Body of pancreas (tissue), 4 donors: Measurements from ENCODE around the gene APLF. TPM values are rescaled to one million over a fixed set of nuclear protein-coding genes. Genes with fewer than 3 reads are reported as not detected.

Experiments used
- ATAC-seq: fragments of 150-250 bp; one replicate; pipeline ENCODE4 v1.9.1; 2016
- DNase-seq, 4 donors: peaks; one replicate each; pipeline ENCODE4 v3.0.0-alpha.2; 2019
- H3K27ac ChIP-seq, 4 donors: fragments of 200-600 bp; sonication (generic); 1 replicate in 3 of 4; 2 replicates in 1 of 4; pipeline versions ENCODE4 v1.5.1 to v1.6.1; 2016 to 2019; ENCODE audit warnings: mild to moderate bottlenecking in 1 of 4, mixed read lengths in 1 of 4, moderate library complexity in 1 of 4
- H3K27me3 ChIP-seq, 2 donors: fragments of 200-600 bp; sonication (generic); one replicate each; pipeline ENCODE4 v1.6.0; 2016; ENCODE audit warnings: mild to moderate bottlenecking in 1 of 2
- H3K36me3 ChIP-seq, 2 donors: fragments of 200-600 bp; sonication (generic); replicated peaks in 1 of 2; 2 replicates each; pipeline ENCODE4 v1.5.1; 2016; ENCODE audit warnings: low read depth in 2 of 2; ENCODE audit not compliant: insufficient read depth in 1 of 2
- H3K4me1 ChIP-seq: fragments of 200-600 bp; sonication (generic); one replicate; pipeline ENCODE4 v1.6.0; 2016
- H3K4me3 ChIP-seq, 2 donors: fragments of 200-600 bp; sonication (generic); 1 replicate in 1 of 2; 2 replicates in 1 of 2; pipeline ENCODE4 v1.5.1; 2016 to 2019
- H3K9me3 ChIP-seq, 3 donors: fragments of 200-600 bp; sonication (generic); 1 replicate in 2 of 3; 2 replicates in 1 of 3; pipeline ENCODE4 v1.5.1; 2016
- CTCF ChIP-seq, 7 experiments: fragments of 450-650 bp in 4 of 7; fragments of 200-600 bp in 3 of 7; sonication (generic) in 3 of 7; IDR thresholded peaks; one replicate each; pipeline ENCODE4 v1.5.1; 2016 to 2019; ENCODE audit warnings: antibody characterized with exemption in 7 of 7
- POLR2A ChIP-seq, 3 donors: fragments of 450-650 bp; IDR thresholded peaks; one replicate each; pipeline ENCODE4 v1.6.1; 2016; ENCODE audit warnings: antibody characterized with exemption in 3 of 3, mild to moderate bottlenecking in 2 of 3
- WGBS, 2 donors: methylation state at CpG; one replicate each; pipeline ENCODE4 v1.1.5; 2017; 5-methylcytosine and 5-hydroxymethylcytosine counted together
- intact Hi-C: fragments of 100-400 bp; cut with DNase I; formaldehyde crosslinking; loops from one replicate; pipeline ENCODE4 v1.15.1; 2023
- total RNA-seq, 2 donors: library from RNA; depleted of rRNA; stranded (reverse); fragments of >200 nt; gene quantifications; one replicate each; pipeline ENCODE4 v1.1.0, GENCODE V29; 2016

APLF gene
- total RNA-seq, 2 donors from 2014 or later, result 3.9 to 4.0 TPM

- no peak overlapping the region for H3K27ac ChIP-seq
- ATAC-seq, result no peak
- no peaks in the 10 kb centered on the region for H3K9me3 ChIP-seq
- intact Hi-C loops, result no loop called here
- DNase-seq, result no peak
- H3K27me3 ChIP-seq, result no peaks in the 10 kb centered on the region
- TF ChIP-seq POLR2A (IDR thresholded peaks at IDR 0.05), result no peak
- no peak for TF ChIP-seq CTCF (IDR thresholded peaks at IDR 0.05)
- H3K36me3 ChIP-seq, result no peaks in the 10 kb centered on the region
- no peak overlapping the region for H3K4me3 ChIP-seq
- peaks cover 7% of the 10 kb centered on the region for H3K4me1 ChIP-seq
- WGBS, 2 donors, result 84% methylated on average over 8 of the region's 8 CpGs
Observed at GRCh38 chr2:68431316-68431972, 35.9 kb upstream of the APLF start.

GRCh38 chr2:68432696-68433658 lies 34.4 kb upstream of the APLF start:
- intact Hi-C loops, result no loop called here

GRCh38 chr2:68434981-68435380 lies 32.4 kb upstream of the APLF start:
- no peak overlapping the region for H3K4me3 ChIP-seq
- H3K9me3 ChIP-seq, result no peaks in the 10 kb centered on the region
- TF ChIP-seq CTCF (IDR thresholded peaks at IDR 0.05), result no peak
- no peak for TF ChIP-seq POLR2A (IDR thresholded peaks at IDR 0.05)
- H3K36me3 ChIP-seq, result no peaks in the 10 kb centered on the region
- intact Hi-C loops, result no loop called here
- peaks cover 7% of the 10 kb centered on the region for H3K4me1 ChIP-seq
- DNase-seq (no peak), ATAC-seq (no peak)
- H3K27ac ChIP-seq, result no peak overlapping the region
- no peaks in the 10 kb centered on the region for H3K27me3 ChIP-seq

More at GRCh38 chr2:68432696-68433658, 34.4 kb upstream of the APLF start:
- Histone ChIP-seq H3K9me3 (no peaks in the 10 kb centered on the region), H3K4me1 (peaks cover 7% of the 10 kb centered on the region), H3K27me3 (no peaks in the 10 kb centered on the region), H3K4me3 (no peak overlapping the region), H3K36me3 (no peaks in the 10 kb centered on the region), H3K27ac (no peak overlapping the region)
- TF ChIP-seq CTCF (IDR thresholded peaks at IDR 0.05), result no peak
- peak; percentile 45 for ATAC-seq
- whole genome bisulfite sequencing, 2 donors, result 50 to 66% methylated on average over 8 to 14 of the region's 14 CpGs
- peak in 3 of 4 donors; percentile 30 to 69 (median 46) for DNase-seq

- H3K4me3 ChIP-seq, result no peak overlapping the region
- DNase-seq, result no peak
- no peak for ATAC-seq
- H3K27ac ChIP-seq, result no peak overlapping the region
- intact Hi-C loops, result no loop called here
- H3K9me3 ChIP-seq, result no peaks in the 10 kb centered on the region
- peaks cover 14% of the 10 kb centered on the region for H3K4me1 ChIP-seq
- H3K36me3 ChIP-seq, result no peaks in the 10 kb centered on the region
- H3K27me3 ChIP-seq, result no peaks in the 10 kb centered on the region
- no peak for TF ChIP-seq CTCF (IDR thresholded peaks at IDR 0.05)
- TF ChIP-seq POLR2A (IDR thresholded peaks at IDR 0.05), result no peak
Observed at GRCh38 chr2:68435615-68436014, 31.8 kb upstream of the APLF start.
